Astrocyte of the spinal cord (primary cell): ENCODE data around the gene UBE2E2.

Source experiments
- DNase-seq: peaks from one replicate; pipeline ENCODE4 v3.0.0; 2011; ENCODE audit warnings: low read depth, low spot score
- H3K4me3 ChIP-seq: 2 replicates; pipeline ENCODE4 v1.5.1; 2011; ENCODE audit warnings: low read depth, mild to moderate bottlenecking, low read length, moderate library complexity
- CTCF ChIP-seq: IDR thresholded peaks from 2 replicates; pipeline ENCODE4 v1.5.1; 2012; ENCODE audit warnings: low read depth, mild to moderate bottlenecking, low read length, inconsistent platforms
- in situ Hi-C: cut with HindIII; loops from 2 replicates; pipeline ENCODE4 v1.10.0; 2017; ENCODE audit warnings: low sequenced_read_pairs

The UBE2E2 gene

GRCh38 chr3:23377928-23378672 lies 175.0 kb downstream of the UBE2E2 start:
- no peak for TF ChIP-seq CTCF
- H3K4me3 ChIP-seq, result no peak overlapping the region
- in situ Hi-C loops, result no loop called here
- DNase-seq, result no peak

- no peak for TF ChIP-seq CTCF
- H3K4me3 ChIP-seq, result no peak overlapping the region
- DNase-seq, result no peak
- in situ Hi-C loops, result no loop called here
Measured at GRCh38 chr3:23383875-23384274, 180.7 kb downstream of the UBE2E2 start.

- H3K4me3 ChIP-seq, result no peak overlapping the region
- DNase-seq, result no peak
- no peak for TF ChIP-seq CTCF
- in situ Hi-C loops, result no loop called here
Measured at GRCh38 chr3:23385327-23385726, 182.2 kb downstream of the UBE2E2 start.

GRCh38 chr3:23387286-23387918 lies 184.3 kb downstream of the UBE2E2 start:
- no peak for DNase-seq
- in situ Hi-C loops, result no loop called here

GRCh38 chr3:23389089-23389488 lies 186.0 kb downstream of the UBE2E2 start:
- in situ Hi-C loops, result no loop called here
- TF ChIP-seq CTCF, result no peak
- DNase-seq, result no peak
- no peak overlapping the region for H3K4me3 ChIP-seq

More at GRCh38 chr3:23387286-23387918, 184.3 kb downstream of the UBE2E2 start:
- TF ChIP-seq CTCF, result no peak
- H3K4me3 ChIP-seq, result no peak overlapping the region

GRCh38 chr3:23389686-23390085 lies 186.6 kb downstream of the UBE2E2 start:
- TF ChIP-seq CTCF, result no peak
- no peak for DNase-seq
- in situ Hi-C loops, result no loop called here
- no peak overlapping the region for H3K4me3 ChIP-seq
